ENCODE results near the gene TANGO2.
A peak's percentile ranks its signal among the peaks of the same experiment; 100 is the strongest.

Gene TANGO2

DNA sequence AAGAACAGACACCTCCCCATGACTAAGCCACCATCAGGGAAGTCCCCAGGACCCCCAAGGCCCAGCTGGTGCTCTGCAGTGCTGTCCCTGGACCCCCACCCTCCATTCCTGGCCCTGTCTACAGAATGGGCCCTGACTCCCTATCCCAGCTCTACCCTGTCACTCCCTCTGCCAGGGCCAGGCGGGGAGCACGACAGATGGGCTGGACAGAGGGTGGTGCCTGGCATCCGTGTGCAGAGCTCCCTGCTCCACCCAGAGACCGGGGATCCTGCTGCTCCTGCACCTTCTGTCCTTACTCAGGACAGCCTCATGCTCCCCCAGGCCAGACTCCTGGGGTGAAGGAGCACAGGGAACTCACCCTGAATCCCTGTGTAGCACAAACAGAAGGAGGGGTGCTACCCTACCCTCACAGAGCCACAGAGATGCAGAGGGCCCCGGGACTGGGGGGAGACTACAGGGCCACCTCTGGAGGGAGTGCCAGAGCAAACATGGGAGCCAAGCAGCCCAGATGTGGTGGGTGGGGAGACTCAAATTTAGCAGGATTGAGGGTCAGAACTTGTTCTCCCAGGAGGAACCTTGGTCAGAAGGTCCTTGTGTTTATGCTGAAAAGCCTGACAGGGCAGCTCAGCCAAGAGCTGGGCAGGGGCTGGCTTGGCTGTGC is 6.3 kb upstream of the TANGO2 start:
- DNase-seq: no peak

DNA sequence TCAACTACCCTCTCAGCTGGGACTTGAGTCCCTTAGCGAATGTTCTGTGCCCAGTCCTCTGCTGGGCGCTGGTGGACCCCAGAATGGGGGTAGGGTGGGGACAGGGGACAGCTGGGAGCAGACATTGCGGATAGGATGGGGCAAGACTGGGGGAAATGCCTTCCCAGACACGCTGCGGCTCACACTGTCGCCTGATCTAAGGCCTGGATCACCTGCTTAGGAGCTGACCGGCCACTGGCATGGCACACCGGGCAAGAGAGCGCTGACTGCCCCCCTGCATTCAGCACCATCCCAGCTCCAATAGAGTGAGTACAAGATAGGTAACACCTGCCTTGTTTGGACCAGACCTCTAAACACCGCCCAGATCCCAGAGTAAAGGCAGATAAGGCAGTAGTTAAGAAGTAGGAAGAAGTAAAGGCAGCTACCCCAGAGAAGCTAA is 5.7 kb upstream of the TANGO2 start:
- DNase-seq: no peak

DNA sequence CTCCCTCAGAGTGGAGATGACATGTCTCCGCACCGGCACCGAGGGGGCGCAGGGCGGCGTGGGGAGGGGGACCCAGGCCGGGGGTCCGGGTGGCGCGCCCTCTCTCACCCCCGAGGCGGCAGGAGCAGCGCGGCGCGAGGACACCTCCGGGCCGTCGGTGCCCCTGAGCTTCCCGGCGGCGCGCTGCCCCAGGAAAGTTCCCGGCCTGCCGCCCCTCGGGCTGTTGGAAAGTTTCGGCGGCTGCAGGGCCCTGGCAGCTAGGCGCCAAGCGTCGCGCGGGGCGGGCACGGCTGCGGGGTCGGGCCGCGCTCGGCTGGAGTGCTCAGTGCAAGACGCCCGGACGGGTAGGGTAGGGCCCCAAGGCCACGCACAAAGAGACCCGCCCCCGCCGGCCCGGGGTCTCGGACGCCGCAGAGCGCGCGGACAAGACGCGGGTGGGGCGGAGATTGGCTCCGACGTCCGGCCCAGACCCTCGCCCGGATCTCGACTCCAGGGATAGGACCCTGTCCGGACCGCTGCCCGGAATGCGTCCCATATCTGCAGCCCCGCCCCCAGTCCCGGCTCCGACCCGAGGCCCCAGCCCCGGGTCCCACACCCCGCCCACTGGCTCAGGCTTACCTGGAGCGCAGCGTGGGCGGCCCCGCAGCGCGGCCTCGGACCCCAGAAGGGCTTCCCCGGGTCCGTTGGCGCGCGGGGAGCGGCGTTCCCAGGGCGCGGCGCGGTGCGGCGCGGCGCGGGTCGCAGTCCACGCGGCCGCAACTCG is 4.8 kb upstream of the TANGO2 start:
- no peak for DNase-seq

DNA sequence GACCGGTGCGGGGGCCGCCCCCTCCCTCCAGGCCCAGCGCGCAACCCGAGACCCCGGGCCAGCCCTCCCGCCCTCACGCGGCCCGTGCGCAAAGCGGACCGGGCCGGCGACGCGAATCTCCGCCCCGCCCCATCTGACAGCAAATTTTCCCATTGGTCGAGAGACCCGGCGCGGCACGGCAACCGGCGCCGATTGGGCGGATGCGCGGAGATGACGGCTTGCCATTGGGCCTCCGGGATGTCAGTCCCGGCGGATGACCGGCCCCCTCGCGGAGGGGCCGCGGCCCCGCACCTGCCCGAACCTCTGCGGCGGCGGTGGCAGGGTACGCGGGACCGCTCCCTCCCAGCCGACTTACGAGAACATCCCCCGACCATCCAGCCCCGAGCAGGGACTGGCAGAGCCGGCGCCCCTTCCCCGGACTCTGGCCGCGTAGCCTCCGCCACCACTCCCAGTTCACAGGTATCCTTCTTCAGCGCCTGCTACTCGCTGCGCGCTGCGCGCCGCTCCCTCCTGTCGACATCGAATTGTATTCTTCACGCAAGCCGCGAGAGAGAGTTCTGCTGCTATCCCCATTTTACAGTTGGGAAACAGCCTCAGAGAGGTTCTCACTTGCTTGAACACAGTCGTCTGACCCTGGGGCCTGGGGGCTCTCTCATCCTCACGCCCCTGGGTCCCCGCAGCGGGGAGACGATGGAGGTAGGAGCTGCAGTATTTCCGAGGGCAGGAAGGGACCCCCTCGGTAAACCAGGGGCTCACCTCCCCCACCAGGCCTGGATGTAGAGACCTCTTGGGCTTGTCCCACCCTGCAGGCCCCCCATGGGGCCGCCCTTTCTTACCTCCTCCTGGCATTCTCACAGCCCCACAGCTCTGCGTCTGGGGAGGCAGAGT is 3.9 kb upstream of the TANGO2 start, which contains the start of gene ARVCF:
Gene ARVCF (minus strand): TSS at position 90 of the 888 bp plus-strand sequence. CDS start 26,029 bp downstream, outside the sequence.
- peak; percentile 91 for DNase-seq

DNA sequence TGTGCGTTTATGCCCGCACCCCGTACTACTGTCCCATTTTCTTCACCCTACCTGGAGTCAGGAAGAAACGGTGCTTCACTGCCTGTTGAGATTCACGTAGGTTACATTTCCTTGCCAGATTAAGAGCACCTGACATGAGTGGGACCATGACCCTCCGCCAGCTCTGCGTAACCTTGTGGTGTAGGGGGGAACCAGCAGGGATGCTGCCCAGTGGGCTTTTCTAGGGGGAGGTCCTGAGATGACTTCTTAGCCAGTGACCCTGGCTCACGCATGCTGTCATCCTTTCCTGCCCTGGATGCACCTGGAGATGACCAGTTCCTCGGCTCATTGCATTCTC is 3.3 kb upstream of the TANGO2 start:
- no peak for DNase-seq

DNA sequence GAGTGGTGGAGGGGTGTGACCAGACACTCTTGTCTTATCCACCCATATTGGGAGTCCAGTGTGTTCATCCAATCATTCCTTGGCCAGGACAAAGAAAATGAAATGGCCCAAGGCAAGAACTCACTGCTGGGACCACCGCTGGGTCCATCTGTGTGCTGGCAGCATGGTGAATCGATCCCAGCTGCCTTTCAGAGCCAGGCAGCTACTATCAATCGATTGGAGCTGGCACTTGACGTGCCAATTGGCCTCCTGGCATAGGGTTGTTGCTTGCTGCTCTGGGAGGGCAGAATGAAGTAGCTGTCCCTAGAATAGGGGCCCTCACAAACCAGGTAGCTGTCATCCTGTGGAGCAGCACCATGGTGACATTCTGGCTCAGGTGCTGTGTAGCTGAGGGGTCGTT is 2.9 kb upstream of the TANGO2 start:
- DNase-seq: no peak

DNA sequence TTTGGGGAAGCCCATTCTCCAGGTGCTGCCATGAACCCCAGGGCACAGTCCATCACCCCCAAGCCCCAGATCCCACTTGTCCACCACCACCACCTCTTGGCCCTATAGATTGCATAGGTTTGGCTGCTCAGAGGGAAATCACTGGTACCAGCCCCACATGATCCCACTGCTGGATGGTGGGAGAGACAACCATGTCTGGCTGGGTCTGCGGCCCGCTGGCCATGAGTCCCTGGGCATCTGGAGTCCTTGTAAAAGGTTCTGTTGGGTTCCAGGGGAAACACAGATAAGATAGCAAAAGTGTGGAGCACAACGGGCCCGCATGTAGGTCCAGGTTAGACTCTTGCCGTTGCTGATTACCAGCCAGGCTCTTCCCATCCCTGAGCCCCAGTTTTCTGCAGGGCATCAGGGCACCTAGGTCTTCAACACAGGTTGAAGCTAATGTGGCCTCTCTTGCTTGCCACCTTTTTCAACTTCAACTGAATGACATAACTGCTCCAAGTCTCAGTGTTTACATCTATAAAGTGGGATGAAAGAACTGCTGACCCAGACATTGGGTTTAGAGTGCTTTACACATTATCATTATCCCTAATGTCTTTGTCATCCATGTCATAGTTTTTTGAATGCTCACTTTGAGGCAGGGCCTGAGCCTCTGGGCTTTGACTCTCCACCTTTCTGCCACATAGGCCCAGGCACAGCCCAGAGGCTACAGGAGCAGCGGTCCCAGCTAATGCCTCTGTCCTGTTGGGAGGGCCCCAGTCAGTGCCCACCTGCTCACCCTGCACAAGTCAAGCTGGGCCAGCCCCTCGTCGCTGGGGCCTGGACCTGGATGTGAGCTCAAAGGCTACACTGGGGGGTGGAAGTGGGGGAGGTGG is 1.0 kb upstream of the TANGO2 start:
- no peak for DNase-seq

DNA sequence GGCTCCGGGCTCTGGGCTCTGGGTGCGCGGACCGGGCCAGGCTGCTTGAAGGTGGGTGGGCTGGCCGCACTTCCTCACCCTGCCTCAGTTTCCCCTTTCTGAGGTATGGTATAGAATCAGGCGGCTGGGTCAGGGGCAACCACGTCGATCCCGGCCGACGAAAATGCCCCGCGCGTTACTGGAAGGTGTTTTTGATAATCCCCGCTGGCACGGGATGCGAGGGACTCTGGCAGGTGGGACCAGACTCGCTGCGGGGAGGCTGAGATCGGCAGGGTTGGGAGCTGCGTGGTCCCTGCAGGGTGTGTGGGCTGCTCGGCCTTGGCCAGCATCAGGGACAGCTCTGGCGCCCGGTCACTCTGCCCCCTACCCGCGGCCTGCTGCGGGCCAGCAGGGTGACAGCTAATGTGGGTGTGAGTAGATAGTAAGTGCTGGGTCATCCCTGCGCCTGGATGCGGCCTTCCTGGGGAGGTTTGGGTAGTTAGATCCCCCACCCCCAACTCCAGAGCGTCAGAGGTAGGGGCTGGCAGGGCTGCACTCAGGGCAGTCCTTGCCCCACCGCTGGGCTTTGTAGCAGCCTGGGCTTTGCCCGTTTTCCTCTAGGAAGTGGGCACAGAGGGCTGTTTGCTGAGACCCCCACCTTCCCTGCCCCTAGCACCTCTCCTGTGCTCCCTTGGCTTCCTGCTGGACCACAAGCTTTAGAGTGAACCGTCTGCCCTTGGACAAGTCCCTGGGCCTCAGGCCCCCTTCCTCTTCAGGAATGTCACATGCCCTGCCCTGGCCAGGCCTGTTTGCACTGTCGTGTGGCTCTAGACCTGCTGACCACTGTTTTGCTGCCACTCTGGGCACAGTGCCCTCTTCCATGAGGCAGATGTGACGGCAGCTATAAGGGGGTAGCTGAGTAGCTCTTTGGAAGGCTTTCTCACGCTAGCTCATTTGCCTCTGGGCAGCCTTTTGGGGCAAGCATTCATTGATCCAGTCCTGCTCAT is 579 bp downstream of the TANGO2 start:
- DNase-seq: peak; percentile 12

DNA sequence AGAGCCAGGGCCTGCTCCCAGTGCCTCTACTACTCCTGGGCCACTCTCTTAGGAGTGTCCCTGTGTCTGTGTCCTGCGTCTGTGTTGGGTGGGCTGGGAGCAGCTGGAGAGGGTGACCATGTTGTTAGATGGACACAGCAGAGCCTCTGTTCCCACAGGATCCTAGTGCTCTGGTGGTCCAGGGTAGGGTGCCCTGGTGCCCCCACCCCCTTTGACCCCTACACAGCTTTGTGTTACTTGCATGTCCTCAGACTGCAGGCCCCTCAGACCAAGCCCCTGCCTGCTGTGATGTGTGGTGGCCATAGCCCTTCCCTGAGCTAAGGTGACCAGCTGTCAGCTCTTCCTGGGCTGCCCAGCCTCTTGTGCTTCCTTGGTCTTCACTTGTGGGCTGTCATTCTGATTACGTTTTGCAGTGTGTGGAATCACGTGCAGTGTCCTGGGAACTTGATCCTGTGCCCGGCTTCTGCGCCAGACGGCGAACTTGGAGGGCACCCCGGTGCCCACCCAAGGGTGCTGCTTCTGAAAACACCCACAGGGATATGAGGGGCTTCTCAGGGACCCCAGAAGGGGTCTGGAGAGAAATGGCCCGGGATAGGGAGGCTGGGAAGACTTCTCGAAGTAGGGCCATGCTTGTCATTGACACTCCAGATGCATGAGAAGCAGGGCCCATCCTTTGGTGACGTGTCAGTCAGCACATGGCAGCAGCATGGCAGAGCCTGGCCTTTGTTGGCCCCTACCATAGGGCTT is 1.5 kb downstream of the TANGO2 start:
- DNase-seq: no peak

DNA sequence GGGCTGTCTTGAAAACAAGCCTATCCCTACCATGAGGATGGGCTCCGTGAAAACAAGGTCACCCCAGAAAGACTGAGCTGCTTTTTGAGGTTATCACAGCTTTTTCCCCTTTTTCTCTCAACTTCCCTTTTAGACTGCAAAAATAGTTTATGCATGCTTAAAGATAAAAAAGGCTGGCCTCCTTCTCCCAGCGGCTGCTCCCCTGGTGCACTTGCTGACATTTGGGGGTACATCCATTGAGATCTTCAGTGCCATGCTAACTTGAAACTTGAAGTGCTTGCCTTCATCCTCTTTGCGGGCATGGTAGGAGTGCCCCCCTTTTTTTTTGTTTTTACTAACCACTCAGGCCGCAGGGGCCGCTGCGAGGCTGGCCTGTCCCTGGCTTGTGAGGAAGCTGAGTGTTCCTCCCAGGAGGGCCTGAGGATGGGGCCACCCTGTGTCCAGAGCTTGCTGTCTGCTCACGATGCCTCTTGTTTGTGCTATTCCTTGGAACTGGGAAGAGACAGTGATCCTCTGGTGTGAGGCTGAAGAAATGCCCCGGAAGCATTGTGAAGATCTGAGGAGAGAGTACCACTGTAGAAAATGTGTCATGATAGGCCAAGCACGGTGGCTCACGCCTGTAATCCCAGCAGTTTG is 2.2 kb downstream of the TANGO2 start:
- DNase-seq: no peak

DNA sequence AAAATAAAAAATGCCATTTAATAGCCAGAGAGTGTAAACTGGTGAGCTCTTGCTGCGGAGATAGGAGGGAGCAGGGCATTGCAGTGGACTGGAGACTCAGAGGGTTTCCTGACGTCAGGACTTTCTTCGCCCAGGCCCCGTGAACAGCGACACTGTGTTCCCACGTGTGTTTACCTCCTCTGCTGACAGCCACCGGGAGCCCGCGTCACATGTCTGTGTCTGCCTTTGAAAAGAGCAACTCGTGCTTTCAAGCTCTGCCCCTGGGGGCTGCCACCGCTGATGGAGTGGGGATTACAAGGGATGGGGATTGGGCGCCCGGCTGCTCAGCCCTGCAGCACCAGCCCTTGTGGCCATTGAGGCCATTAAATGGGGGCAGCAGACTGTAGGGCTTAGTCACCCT is 3.3 kb downstream of the TANGO2 start:
- no peak for DNase-seq

DNA sequence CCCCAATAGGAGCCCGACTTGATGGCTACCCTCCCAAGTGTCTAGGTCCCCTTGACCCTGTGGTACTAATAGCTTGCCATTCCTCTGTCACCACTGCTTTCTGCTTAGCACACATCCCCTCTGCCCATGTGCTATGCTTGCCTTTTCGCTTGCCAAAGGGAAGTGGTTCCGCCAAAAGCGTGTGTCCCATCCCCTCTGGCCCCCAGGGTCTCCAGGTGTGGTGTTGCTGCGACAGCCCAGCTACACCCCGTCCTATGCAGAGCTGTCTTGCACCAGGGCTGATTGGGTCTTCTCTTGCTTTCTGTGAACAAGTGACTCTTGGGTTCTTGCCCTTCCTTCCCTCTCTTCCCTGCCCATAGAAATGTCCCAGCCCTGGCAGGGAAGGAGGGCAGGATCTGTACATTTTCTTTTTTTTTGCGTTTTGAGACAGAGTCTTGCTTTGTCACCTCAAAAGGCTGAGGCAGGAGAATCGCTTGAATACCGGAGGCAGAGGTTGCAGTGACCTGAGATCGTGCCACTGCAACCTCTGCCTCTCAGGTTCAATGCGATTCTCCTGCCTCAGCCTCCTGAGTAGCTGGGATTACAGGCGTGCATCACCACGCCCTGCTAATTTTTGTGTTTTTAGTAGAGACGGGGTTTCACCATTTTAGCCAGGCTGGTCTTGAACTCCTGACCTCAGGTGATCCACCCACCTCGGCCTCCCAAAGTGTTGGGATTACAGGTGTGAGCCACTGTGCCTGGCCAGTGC is 3.9 kb downstream of the TANGO2 start:
- DNase-seq: no peak

DNA sequence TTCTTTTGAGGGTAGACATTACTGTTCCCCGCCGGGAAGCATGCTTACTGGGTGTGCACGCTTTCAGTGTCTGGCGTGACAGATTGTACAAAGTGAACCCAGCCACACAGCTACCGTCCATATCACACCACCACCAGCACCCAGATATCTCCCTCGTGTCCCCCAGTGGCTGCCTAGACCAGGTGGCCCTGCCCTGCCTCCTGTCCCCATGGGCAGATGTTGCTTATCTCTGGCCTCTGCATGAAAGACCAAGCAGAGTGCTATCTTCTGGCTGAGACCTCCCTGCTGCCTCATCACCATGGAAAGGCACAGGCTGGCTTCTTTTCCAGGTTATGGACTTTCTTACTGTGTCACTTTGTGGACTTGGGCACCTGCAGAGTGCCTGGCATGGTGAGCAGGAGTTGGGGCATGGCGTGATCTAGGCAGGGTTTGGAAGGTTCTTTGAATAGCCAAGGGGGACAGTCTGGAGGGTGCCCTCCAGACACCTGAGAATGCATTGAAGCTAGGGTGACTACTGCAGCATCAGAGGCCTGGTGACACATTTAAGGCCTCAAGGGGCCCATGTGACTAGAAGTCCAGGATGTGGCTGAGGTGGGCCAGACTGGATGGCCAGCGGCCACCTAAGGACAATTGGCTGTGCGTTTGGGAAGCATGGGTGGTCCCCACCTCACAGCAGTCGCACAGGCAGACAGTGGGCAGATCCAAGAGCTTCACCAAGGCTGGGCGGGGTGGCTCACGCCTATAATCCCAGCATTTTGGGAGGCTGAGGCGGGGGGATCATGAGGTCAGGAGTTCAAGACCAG is 4.7 kb downstream of the TANGO2 start:
- DNase-seq: no peak

DNA sequence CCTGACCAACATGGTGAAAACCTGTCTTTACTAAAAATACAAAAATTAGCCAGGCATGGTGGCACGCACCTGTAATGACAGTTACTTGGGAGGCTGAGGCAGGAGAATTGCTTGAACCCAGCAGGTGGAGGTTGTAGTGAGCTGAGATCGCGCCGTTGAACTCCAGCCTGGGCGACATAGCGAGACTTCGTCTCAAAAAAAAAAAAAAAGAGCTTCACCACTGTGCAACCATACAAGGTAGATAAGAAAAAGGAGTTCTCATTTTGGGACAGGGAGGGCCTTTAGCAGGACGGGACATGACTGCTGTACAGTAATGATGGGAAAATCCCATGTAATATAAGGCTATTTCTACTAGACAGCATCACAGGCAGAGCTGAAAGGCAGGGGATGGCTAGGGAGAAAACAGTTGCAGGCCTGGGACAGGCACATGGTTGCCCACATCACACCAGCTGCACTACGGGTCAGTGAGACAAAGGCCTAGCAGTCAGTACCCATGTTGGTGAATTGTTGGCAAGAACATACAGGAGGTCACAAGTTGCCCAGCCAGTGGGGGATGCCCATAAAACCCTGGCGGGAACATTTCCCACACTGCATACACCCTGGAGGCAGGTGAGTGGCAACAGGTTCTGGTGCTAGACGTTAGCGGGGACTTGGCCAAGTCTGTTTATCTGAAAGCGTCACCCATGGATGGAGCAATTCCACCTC is 5.4 kb downstream of the TANGO2 start:
- DNase-seq: no peak

DNA sequence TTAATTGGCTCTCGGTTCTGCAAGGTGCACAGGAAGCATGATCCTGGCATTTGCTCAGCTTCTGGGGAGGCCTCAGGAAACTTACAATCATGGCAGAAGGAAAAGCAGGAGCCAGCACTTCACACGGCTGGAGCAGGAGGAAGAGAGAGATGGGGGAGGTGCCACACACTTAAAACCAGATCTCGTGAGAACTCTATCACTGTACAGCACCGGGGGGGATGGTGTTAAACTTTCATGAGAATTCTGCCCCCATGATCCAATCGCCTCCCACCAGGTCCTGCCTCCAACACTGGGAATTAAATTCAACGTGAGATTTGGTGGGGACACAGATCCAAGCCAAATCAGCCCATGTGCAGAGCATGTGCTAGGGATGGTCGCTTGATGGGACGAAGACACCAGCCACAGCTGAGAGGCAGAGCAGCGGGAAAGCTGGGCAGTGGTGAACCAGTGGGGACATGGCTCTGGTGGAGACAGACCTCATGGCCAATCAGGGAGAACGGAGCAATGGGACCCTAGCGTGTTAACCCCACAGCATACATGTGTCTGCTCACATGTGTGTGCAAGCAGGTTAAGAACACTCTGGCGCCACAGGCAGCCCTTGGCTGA is 6.2 kb downstream of the TANGO2 start:
- no peak for DNase-seq

DNA sequence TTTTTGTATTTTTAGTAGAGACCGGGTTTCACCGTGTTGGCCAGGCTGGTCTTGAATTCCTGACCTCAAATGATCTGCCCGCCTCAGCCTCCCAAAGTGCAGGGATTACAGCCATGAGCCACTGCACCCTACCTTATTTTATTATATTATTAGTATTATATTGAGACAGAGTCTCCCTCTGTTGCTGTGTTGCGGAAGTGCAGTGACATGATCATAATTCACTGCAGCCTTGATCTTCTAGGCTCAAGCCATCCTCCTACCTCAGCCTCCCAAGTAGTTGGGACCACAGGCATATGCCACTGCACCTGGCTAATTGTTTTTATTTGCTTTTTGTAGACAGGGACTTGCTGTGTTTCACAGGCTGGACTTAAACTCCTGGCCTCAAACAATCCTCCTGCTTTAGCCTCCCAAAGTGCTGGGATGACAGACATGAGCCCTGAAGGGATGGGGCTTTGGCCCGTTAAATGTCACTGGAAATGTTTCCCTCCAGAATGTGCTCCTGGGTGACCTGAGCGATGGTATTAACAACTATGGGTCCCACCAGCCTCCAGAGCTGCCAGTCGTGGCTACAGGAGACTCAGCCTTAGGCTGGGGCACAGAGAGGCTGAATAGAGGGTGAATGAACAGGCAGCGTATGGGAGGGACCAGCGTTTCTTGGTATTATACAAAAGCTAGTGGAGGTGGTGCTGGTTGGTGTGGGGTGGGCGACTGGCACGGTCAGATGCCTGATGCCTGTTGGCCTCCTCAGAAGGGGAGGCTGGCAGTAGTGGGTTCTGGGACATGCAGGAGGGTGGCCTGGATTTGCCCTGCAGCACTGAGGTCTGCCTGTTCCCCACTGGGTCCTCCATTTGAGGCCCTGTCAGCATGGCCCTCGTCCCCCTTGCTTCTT is 7.3 kb downstream of the TANGO2 start:
- DNase-seq: no peak
